ENCODE data around the gene CYGB.

Gene CYGB

DNA sequence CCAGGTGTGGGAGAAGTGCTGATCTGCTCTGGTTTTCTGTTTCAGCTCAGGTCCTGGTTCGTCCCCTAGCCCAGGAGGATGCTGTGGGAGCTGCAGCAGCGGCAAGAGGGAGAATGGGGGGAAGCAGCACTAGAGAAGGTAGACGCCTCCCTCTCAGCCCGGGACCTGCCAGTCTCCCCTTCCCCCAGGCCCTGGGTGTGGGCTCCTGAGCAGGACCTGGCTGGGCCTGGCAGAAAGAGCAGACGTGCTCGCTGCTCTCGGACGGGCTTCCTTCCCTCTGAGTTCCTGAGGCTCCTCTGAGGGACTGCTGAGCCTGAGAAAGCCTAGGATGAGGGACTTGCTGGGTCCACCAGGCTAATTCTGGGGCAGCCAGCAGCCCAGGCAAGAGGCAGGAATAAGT, 5.5 kb upstream of the CYGB start:
- peaks cover 65% of the 10 kb centered on the region for H3K4me1 ChIP-seq (ENCODE audit: control insufficient read depth, insufficient read depth, low read length, poor library complexity, severe bottlenecking)
- 84 to 88% methylated on average over 7 to 8 of the region's 8 CpGs for WGBS, 2 experiments (ENCODE audit: insufficient coverage in 2 of 2)

DNA sequence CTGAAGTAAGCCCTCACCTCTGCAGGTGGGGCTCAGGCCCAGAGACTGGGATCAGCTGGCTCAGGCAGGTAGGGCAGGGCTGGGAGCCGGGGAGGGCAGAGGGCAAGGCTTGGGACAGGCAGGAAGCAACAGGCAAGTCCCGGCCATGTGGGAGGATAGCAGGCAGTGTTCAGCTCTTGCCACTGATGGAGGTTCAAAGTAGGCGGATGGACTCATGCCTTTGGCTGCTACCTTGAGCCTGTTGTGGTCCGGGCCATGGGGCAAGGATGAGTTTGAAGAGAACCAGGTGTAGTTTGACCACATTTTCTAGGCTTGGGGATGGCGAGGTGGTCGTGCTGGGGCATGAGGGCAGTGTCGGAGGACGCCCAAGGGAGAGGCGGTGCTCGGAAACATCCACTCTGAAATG, 5.1 kb upstream of the CYGB start:
- H3K27ac ChIP-seq (ENCODE audit: low read depth, low read length, severe bottlenecking) = no peak overlapping the region
- WGBS, 2 experiments (ENCODE audit: insufficient coverage in 2 of 2) = 86% methylated on average over 10 of the region's 10 CpGs
- no peaks in the 10 kb centered on the region for H3K9me3 ChIP-seq (ENCODE audit: control insufficient read depth, low read length)
- no peak overlapping the region for H3K4me3 ChIP-seq (ENCODE audit: extremely low read depth, insufficient read depth, low read length, poor library complexity, severe bottlenecking)
- H3K4me1 ChIP-seq (ENCODE audit: control insufficient read depth, insufficient read depth, low read length, poor library complexity, severe bottlenecking) = peaks cover 65% of the 10 kb centered on the region
- no peaks in the 10 kb centered on the region for H3K36me3 ChIP-seq (ENCODE audit: control insufficient read depth, insufficient read depth, low read length)

More for the DNA sequence above, 5.5 kb upstream of the CYGB start:
- Histone ChIP-seq H3K27ac (ENCODE audit: low read depth, low read length, severe bottlenecking) (no peak overlapping the region), H3K4me3 (ENCODE audit: extremely low read depth, insufficient read depth, low read length, poor library complexity, severe bottlenecking) (no peak overlapping the region), H3K9me3 (ENCODE audit: control insufficient read depth, low read length) (no peaks in the 10 kb centered on the region), H3K36me3 (ENCODE audit: control insufficient read depth, insufficient read depth, low read length) (no peaks in the 10 kb centered on the region)

DNA sequence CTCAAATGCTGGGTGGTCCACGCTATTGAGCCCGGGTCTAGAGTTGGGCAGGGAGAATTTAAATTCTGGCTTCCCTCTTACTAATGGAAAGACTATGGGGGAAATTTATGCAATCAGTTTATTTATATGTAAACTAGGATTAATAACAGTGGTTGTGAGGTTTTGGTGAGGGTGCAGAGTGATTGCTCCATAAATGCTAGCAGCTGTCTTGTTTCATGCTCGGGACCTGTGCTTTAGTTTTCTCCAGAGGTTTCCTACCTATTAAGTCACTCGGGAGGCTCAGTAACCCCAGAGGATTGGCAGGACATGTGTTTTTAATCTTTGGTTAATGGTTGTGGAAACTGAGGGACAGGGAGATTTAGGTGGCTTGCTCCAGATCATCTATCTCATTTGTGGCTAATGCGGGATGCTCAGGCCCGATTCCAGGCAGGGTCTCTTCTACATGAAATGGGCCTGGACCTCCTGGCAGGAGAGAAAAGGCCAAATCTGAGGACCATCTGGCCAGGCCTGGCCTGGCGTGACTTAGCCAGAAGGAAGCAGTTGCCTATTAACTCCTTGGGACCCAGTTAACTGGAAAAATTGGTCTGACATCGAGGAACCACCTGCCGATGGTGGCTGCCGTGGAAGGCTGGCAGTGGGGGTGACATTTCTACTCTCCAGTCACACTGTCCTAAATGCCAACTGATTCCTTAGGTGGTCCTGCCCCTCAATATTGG, 4.4 kb upstream of the CYGB start:
- H3K4me1 ChIP-seq (ENCODE audit: control insufficient read depth, insufficient read depth, low read length, poor library complexity, severe bottlenecking) = peaks cover 59% of the 10 kb centered on the region
- H3K9me3 ChIP-seq (ENCODE audit: control insufficient read depth, low read length) = no peaks in the 10 kb centered on the region
- H3K36me3 ChIP-seq (ENCODE audit: control insufficient read depth, insufficient read depth, low read length) = no peaks in the 10 kb centered on the region
- no peak overlapping the region for H3K4me3 ChIP-seq (ENCODE audit: extremely low read depth, insufficient read depth, low read length, poor library complexity, severe bottlenecking)
- no peak overlapping the region for H3K27ac ChIP-seq (ENCODE audit: low read depth, low read length, severe bottlenecking)
- 96% methylated on average over 9 to 10 of the region's 10 CpGs for WGBS, 2 experiments (ENCODE audit: insufficient coverage in 2 of 2)

DNA sequence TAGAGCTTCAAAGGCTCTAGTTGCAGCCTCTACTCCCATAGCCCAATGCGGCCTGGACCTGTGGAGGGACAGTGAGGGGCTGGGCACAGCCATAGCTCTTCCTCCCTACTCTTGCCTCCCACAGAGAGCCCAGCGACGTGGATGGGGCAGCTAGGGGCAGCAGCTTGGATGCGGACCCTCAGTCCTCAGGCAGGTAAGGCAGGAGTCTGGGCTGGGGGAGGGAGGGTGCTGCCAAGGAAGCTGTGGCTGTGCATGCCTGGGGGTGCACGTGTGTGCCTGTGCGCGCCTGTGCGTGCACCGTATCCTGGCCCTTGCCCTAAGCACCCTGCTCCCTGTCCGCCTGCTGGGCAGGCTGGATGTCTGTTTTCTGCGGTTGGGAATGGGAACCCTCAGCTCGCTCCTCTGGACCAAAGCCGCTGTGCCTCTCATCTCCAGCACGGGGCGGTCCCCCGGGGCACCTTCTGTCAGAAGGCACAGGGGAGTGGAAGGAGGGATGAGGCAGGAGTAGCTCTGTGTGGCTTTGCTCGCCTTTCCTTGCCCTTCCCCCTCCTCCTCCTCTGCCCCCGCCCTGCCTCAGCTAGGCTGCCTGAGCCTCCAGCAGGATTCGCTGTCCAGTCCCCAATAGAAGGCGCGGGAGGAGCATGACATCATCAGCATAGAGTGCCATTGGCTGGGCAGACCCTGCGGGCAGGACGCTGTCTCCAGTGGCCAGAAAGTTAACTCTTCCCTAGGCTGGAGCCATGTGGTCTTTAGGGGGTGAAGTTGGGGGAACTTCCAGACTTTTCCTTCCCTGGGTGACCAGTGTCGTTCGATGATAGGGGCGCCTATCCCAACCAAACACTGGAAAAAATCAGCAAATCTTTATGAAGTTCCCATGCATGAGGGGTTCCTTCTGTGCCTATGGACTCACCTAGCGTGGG, 3.1 kb upstream of the CYGB start:
- no peaks in the 10 kb centered on the region for H3K36me3 ChIP-seq (ENCODE audit: control insufficient read depth, insufficient read depth, low read length)
- no peaks in the 10 kb centered on the region for H3K9me3 ChIP-seq (ENCODE audit: control insufficient read depth, low read length)
- peaks cover 49% of the 10 kb centered on the region for H3K4me1 ChIP-seq (ENCODE audit: control insufficient read depth, insufficient read depth, low read length, poor library complexity, severe bottlenecking)
- 15% methylated on average over 14 to 18 of the region's 27 CpGs for WGBS, 2 experiments (ENCODE audit: insufficient coverage in 2 of 2)
- no peak overlapping the region for H3K27ac ChIP-seq (ENCODE audit: low read depth, low read length, severe bottlenecking)
- H3K4me3 ChIP-seq (ENCODE audit: extremely low read depth, insufficient read depth, low read length, poor library complexity, severe bottlenecking) = no peak overlapping the region

DNA sequence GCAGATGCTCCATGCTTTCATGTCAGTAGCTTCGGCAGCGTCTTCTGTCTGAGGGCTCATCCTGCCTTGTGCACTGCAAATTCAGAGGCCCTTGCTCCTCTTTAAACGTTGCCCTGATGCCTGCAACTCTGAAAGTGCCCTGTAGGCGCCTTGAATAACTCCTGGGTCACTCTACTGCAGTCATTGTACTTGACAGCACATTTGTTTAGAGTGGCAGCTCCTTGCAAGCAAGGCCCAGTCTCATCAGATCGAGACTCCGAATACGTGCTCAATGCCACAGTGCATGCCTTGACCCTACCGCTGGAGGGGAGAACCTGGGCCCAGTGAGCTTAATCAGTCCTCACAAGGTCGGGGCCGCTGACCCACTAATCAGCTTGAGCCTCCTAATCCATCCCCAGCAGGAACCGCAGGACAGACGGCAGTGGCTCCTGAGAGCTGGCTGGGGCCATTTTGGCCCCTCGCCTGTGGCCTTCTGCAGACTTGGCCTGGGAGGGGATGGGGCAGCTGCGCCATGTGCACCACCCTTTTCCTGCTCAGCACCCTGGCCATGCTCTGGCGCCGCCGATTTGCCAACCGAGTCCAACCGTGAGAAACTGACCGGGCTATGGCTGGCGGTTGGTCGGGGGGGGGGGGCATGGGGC, 2.2 kb upstream of the CYGB start, which contains the start of gene PRCD:
TSS of gene PRCD (plus strand) at position 414 of the 641 bp plus-strand sequence. CDS start at position 512, 98 bp downstream.
- no peaks in the 10 kb centered on the region for H3K36me3 ChIP-seq (ENCODE audit: control insufficient read depth, insufficient read depth, low read length)
- H3K4me3 ChIP-seq (ENCODE audit: extremely low read depth, insufficient read depth, low read length, poor library complexity, severe bottlenecking) = peak within 1 kb of the TSS; percentile 45
- no peaks in the 10 kb centered on the region for H3K9me3 ChIP-seq (ENCODE audit: control insufficient read depth, low read length)
- peaks cover 41% of the 10 kb centered on the region for H3K4me1 ChIP-seq (ENCODE audit: control insufficient read depth, insufficient read depth, low read length, poor library complexity, severe bottlenecking)
- WGBS, 2 experiments (ENCODE audit: insufficient coverage in 2 of 2) = 82 to 89% methylated on average over 12 to 16 of the region's 22 CpGs
- H3K27ac ChIP-seq (ENCODE audit: low read depth, low read length, severe bottlenecking) = no peak within 1 kb of the TSS

DNA sequence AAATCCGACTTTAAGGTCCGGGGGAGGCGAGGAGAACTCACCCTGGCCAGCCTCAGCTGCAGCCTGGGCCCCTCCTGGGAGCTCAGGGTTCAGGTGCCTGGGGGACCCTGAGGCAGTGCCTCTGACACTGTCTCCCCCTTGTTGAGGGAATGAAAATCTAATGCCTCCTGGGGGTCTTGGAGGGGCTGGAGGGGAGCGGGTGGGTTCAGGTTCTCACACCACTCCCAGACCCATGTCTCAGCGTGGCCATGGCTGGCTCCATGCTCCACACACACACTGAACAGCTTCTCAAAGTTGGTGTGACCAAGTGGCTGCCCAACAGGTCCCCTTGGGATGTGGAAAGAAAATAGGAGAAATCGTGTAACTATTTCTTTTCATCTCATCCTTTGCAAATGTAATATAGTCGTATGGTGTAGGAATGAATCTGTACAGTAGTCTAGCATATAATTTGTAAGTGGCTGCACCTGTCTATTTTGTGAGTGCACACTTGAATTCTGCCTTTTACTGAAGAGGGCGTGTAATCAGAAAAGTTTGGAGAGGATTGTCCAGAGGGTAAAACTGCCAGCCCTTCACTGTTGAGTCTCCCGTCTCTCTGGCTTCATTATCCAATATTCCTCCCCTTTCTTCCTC, 1.5 kb upstream of the CYGB start:
- peaks cover 35% of the 10 kb centered on the region for H3K4me1 ChIP-seq (ENCODE audit: control insufficient read depth, insufficient read depth, low read length, poor library complexity, severe bottlenecking)
- no peaks in the 10 kb centered on the region for H3K9me3 ChIP-seq (ENCODE audit: control insufficient read depth, low read length)
- H3K27ac ChIP-seq (ENCODE audit: low read depth, low read length, severe bottlenecking) = no peak overlapping the region
- peak overlapping the region; percentile 45 for H3K4me3 ChIP-seq (ENCODE audit: extremely low read depth, insufficient read depth, low read length, poor library complexity, severe bottlenecking)
- 87 to 94% methylated on average over 6 of the region's 9 CpGs for WGBS, 2 experiments (ENCODE audit: insufficient coverage in 2 of 2)
- no peaks in the 10 kb centered on the region for H3K36me3 ChIP-seq (ENCODE audit: control insufficient read depth, insufficient read depth, low read length)

DNA sequence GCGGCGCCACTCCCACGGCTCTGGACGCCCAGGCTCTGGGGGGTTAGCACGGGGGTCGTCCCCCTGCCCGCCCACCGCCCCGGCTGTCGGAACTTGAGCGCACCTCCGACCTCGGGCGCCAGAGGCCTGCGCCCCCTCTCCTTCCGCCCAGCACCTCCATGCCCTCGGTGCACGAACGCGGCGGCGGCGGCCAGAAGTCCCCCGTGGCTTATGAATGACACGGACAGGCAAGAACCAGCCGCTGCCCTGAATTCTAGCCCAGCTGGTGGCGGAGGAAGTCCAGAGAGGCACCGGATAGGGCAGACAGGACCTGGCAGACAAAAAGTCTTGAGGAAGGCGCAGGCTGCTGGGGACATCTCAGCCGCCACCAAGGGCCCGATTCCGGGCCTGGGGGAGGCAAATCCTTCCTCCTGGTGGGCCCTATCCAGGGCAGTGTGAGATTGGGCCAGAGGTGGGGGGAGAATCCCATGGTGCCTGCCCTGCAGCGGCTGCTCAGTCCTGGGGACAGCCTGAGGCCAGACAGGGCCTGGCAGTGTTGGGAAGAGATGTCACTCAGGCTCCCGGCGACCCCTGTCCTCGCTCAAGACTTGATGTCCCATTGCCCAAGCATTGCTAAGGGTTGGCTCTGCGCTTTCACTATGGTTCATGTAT, 897 bp upstream of the CYGB start:
- no peaks in the 10 kb centered on the region for H3K9me3 ChIP-seq (ENCODE audit: control insufficient read depth, low read length)
- H3K36me3 ChIP-seq (ENCODE audit: control insufficient read depth, insufficient read depth, low read length) = no peaks in the 10 kb centered on the region
- peaks cover 29% of the 10 kb centered on the region for H3K4me1 ChIP-seq (ENCODE audit: control insufficient read depth, insufficient read depth, low read length, poor library complexity, severe bottlenecking)
- H3K4me3 ChIP-seq (ENCODE audit: extremely low read depth, insufficient read depth, low read length, poor library complexity, severe bottlenecking) = peak overlapping the region; percentile 45
- 14 to 16% methylated on average over 35 to 37 of the region's 37 CpGs for WGBS, 2 experiments (ENCODE audit: insufficient coverage in 2 of 2)
- H3K27ac ChIP-seq (ENCODE audit: low read depth, low read length, severe bottlenecking) = no peak overlapping the region

DNA sequence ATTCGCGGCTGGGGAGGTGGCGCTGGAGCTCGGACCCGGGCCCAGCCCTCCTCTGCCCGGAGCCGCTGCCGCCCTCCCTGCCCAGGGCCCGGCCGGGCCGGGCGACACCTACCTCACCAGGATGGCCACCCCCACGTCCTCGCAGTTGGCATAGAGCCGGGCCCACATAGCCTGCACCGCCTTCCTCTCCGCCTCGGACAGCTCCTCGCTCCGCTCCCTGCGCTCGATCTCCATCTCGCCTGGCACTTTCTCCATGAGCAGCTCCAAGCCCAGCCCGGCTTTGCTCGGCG, 276 bp downstream of the CYGB start:
- Histone ChIP-seq H3K27ac (ENCODE audit: low read depth, low read length, severe bottlenecking) (no peak overlapping the region), H3K36me3 (ENCODE audit: control insufficient read depth, insufficient read depth, low read length) (no peaks in the 10 kb centered on the region), H3K4me3 (ENCODE audit: extremely low read depth, insufficient read depth, low read length, poor library complexity, severe bottlenecking) (peak overlapping the region; percentile 45), H3K4me1 (ENCODE audit: control insufficient read depth, insufficient read depth, low read length, poor library complexity, severe bottlenecking) (peaks cover 25% of the 10 kb centered on the region), H3K9me3 (ENCODE audit: control insufficient read depth, low read length) (no peaks in the 10 kb centered on the region)
- 14 to 22% methylated on average over 17 to 20 of the region's 26 CpGs for whole genome bisulfite sequencing, 2 experiments (ENCODE audit: insufficient coverage in 2 of 2)

DNA sequence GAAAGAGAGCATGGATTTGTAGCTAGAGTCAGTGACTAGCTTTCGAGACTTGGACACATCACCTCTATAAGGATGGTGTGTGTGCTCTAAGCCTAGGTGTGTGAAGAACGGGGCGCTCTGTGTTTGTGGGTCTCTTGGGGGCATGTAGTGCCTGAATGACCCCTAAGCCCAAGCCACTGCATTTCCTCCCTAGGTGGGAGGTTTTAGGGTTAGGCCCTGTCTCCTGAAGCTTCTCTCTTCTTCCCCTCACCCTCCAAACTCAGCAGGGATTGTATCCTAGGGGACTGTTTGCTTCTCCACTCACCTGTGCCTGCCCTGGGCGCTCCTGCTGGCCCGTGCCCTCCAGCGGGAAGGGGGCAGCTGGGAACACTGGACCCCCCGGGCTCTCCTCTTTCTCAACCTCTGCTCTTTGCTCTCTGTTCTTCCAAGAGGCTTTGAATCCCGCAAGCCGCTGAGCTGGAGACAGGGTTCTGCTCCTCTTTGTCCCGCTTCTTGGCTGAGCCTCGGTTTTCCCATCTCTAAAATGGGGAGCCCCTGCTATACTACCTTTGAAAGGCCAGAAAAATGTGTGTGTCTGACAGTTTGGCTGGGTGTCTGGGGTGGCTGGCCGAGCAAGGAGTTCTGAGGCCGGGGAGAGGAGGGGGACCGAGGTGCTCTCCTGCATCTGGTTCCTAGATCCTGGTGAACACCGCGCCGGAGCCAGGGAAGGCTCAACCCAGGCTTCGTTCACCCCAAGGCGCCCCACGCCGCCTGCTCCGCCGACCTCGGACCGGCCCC, 810 bp downstream of the CYGB start:
- 61 to 64% methylated on average over 20 to 21 of the region's 25 CpGs for WGBS, 2 experiments (ENCODE audit: insufficient coverage in 2 of 2)
- Histone ChIP-seq H3K36me3 (ENCODE audit: control insufficient read depth, insufficient read depth, low read length) (no peaks in the 10 kb centered on the region), H3K9me3 (ENCODE audit: control insufficient read depth, low read length) (no peaks in the 10 kb centered on the region), H3K4me1 (ENCODE audit: control insufficient read depth, insufficient read depth, low read length, poor library complexity, severe bottlenecking) (peaks cover 29% of the 10 kb centered on the region), H3K4me3 (ENCODE audit: extremely low read depth, insufficient read depth, low read length, poor library complexity, severe bottlenecking) (peak overlapping the region; percentile 45), H3K27ac (ENCODE audit: low read depth, low read length, severe bottlenecking) (no peak overlapping the region)
